ENCODE data around the gene SPINT1.

Gene SPINT1

DNA sequence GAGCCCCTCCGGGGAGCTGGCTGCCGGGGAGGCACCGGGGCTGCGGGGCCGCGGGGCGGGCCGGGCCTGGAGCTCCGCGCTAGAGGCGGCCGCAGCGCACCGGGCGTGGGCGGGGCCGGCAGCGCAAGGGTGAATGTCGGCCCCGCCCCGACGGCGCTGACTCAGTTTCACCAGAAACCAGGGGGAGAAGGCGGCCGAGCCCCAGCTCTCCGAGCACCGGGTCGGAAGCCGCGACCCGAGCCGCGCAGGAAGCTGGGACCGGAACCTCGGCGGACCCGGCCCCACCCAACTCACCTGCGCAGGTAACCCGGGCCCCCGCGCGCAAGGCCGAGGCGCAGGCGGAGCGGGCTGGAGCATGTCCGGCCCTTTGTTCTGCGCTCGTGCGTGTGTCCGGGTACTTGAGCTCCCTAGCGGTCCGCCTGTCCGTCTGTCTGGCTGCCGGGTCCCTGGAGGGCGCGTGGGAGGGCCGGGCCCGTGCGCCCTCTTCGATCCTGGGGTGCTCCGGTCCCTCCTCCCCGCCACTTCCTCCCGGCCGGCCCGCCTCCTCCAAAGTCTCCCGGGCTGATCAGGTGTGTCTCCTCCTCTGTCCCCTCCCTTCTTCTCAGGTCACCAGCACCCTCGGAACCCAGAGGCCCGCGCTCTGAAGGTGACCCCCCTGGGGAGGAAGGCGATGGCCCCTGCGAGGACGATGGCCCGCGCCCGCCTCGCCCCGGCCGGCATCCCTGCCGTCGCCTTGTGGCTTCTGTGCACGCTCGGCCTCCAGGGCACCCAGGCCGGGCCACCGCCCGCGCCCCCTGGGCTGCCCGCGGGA is at the start of gene SPINT1:
TSS of gene SPINT1 (plus strand) at position 164 of the 811 bp plus-strand sequence. CDS start at position 671, 507 bp downstream.
- peak; percentile 23 to 56 (median 38) for DNase-seq (ENCODE audit: low read depth in 2 of 3, low spot score in 2 of 3)

- DNase-seq (ENCODE audit: low read depth in 2 of 3, low spot score in 2 of 3): no peak
These were observed 47.8 kb upstream of the SPINT1 start for GRCh38 chr15:40796041-40796440.

GRCh38 chr15:40796512-40796911 is 47.3 kb upstream of the SPINT1 start:
- no peak for DNase-seq (ENCODE audit: low read depth in 2 of 3, low spot score in 2 of 3)

DNA sequence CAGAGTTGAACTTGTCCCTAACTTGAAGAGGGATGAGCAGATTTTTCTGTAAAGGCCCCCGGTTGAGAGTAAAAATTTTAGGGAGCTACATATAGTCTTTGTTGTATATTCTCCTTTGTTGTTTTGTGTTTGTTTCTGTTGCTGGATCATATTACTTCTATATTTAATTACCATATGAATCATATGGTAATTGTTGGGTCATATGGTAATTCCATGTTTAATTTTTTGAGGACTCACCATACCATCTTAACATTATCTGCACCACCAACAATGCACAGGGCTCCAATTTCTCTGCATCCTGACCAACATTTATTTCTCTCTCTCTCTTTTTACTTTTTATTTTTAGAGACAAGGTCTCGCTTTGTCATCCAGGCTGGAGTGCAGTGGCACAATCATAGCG is 44.3 kb upstream of the SPINT1 start:
- DNase-seq (ENCODE audit: low read depth in 2 of 3, low spot score in 2 of 3): no peak

GRCh38 chr15:40803076-40803475 is 40.8 kb upstream of the SPINT1 start:
- DNase-seq (ENCODE audit: low read depth in 2 of 3, low spot score in 2 of 3): no peak

- DNase-seq (ENCODE audit: low read depth in 2 of 3, low spot score in 2 of 3): no peak
These were observed 40.2 kb upstream of the SPINT1 start for GRCh38 chr15:40803688-40804087.

DNA sequence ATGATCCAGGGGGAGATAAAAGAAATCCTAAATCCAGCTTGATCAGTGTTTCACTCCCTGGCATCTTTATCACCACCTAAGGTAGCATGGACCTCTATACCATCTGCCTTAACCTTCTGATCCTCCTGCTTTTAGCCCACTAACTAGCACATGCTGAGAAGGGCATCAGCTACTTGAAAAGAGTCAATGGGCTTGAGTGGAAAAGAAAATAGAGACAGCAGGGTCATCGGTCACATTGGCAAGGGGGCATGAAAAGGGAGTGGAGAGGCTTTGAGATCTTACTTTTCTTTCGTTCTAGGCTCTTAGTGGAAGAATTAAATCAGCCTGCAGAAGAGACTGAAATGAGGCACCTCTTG is 37.2 kb upstream of the SPINT1 start:
- DNase-seq (ENCODE audit: low read depth in 2 of 3, low spot score in 2 of 3): no peak

DNA sequence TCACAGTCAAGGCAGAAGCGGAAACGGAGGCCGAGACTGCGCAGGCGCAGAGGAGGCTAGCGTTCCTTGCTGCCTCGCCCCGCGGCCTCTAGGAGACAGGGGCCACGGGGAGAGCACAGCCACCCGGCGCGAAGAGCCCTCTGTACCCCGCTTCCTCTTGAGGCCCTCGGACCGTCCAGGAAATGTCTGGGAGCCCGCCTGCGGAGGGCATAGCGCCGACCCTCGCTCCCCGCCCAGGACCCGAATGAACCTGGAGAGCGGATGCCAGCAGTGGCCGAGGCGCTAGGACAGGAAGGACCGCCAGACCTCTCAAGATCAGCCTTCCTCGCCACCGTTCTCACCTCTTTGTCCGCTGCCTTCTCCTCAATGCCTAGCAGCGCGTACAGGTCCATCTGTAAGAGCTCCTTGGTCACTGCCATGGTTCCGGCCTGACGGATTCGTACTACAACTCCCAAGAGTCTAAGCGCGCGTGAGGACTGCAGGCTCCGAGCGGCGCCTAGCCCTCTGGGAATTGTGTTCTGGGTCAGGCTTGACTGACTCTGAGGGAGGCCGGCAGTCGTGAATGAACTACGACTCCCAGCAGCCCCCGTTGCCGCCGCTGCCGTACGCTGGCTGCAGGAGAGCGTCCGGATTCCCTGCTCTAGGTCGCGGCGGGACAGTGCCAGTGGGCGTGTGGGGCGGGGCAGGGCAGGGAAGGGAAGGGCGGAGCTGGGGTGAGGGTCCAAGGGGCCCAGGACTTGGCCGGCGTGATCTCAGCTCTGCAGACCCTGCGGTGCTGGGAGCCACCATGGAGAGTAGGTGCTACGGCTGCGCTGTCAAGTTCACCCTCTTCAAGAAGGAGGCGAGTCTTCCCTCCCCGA is 36.6 kb upstream of the SPINT1 start, which contains the start of the genes DNAJC17 and ZFYVE19:
TSS of gene DNAJC17 (minus strand) at position 446 of the 860 bp plus-strand sequence. CDS start at position 419, 27 bp downstream.
TSS of gene ZFYVE19 (plus strand) at position 62 of the 860 bp plus-strand sequence. CDS start at position 563, 501 bp downstream.
- peak; percentile 84 to 90 (median 89) for DNase-seq (ENCODE audit: low read depth in 2 of 3, low spot score in 2 of 3)

- no peak for DNase-seq (ENCODE audit: low read depth in 2 of 3, low spot score in 2 of 3)
These were observed 35.9 kb upstream of the SPINT1 start for GRCh38 chr15:40807888-40808461.

GRCh38 chr15:40808861-40809450 is 34.9 kb upstream of the SPINT1 start:
- DNase-seq (ENCODE audit: low read depth in 2 of 3, low spot score in 2 of 3): no peak

- no peak for DNase-seq (ENCODE audit: low read depth in 2 of 3, low spot score in 2 of 3)
These were observed 31.0 kb upstream of the SPINT1 start for GRCh38 chr15:40812721-40813425.

- no peak for DNase-seq (ENCODE audit: low read depth in 2 of 3, low spot score in 2 of 3)
These were observed 28.7 kb upstream of the SPINT1 start for GRCh38 chr15:40815042-40815698.

- DNase-seq (ENCODE audit: low read depth in 2 of 3, low spot score in 2 of 3): no peak
These were observed 24.8 kb upstream of the SPINT1 start for GRCh38 chr15:40819048-40819447.

DNA sequence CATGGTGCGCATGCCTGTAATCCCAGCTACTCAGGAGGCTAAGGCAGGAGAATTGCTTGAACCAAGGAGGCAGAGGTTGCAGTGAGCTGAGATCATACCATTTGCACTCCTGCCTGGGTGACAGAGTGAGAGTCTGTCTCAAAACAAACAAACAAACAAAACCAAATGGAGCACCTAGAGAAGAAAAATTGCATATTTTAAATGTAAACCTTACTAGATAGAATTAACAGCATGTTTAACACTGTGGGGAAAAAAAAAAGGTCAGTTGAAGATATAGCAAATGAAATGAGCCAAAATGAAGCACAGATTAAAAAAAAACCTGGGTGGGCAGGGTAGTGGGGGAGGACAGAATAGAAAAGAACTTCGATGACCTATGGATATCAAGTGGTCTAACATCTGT is 22.7 kb upstream of the SPINT1 start:
- no peak for DNase-seq (ENCODE audit: low read depth in 2 of 3, low spot score in 2 of 3)

GRCh38 chr15:40823572-40824343 is 20.1 kb upstream of the SPINT1 start:
- DNase-seq (ENCODE audit: low read depth in 2 of 3, low spot score in 2 of 3): no peak

- DNase-seq (ENCODE audit: low read depth in 2 of 3, low spot score in 2 of 3): no peak
These were observed 18.0 kb upstream of the SPINT1 start for GRCh38 chr15:40825661-40826422.

DNA sequence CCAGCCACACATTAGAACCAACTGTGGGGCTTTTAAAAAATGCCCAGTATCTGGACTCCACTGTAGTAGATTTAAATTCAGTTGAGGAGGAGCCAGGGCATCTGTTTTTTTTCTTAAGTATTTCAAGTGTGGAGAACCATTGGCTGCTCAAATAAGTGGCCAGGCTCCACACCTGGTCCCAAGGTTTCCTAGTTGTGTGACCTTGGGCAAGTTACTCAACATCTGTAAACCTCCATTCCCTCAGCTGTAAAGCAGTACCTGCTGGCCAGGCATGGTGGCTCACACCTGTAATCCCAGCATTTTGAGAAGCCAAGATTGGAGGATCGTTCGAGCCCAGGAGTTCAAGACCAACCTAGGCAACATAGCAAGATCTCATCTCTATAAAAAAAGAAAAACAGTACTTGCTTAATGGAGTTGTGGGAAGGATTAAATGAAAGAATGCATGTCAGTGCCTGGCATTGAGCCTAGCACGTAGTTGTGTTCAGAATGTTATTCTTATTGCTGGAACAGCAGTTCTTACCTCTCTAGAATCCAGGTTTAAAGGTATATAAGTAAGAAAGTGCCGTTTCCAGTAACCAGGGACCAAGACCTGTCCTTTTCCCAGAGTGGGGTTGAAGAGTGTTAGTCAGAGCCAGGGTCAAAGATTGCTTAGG is 17.3 kb upstream of the SPINT1 start:
- no peak for DNase-seq (ENCODE audit: low read depth in 2 of 3, low spot score in 2 of 3)

- no peak for DNase-seq (ENCODE audit: low read depth in 2 of 3, low spot score in 2 of 3)
These were observed 15.3 kb upstream of the SPINT1 start, which contains the start of gene PPP1R14D for GRCh38 chr15:40828447-40829036. Gene PPP1R14D (minus strand): TSS chr15:40828708. CDS start chr15:40828641, 67 bp downstream.
